Endothelial cell of umbilical vein (primary cell): ENCODE measurements around the gene PSMB7.

Source experiments
- CTCF ChIP-seq, 2 donors: IDR thresholded peaks; 1 replicate in 1 of 2; 2 replicates in 1 of 2; pipeline ENCODE4 v1.5.1; 2011; ENCODE audit warnings: low read length in 2 of 2, mild to moderate bottlenecking in 2 of 2, moderate library complexity in 2 of 2, control low read depth in 1 of 2, inconsistent platforms in 1 of 2, low read depth in 1 of 2; ENCODE audit not compliant: insufficient read depth in 1 of 2; ENCODE audit errors: extremely low read depth in 1 of 2
- MAX ChIP-seq: IDR thresholded peaks from 2 replicates; pipeline ENCODE4 v1.6.1; 2011; ENCODE audit not compliant: insufficient read depth, insufficient read length
- MYC ChIP-seq: IDR thresholded peaks from one replicate; pipeline ENCODE4 v1.6.1; 2011; ENCODE audit warnings: mild to moderate bottlenecking, low read depth, low read length
- POLR2A ChIP-seq: IDR thresholded peaks from 2 replicates; pipeline ENCODE4 v1.6.1; 2012; ENCODE audit warnings: low read depth, mild to moderate bottlenecking, control low read depth, low read length

GRCh38 chr9:124384846-124385245 lies 30.4 kb downstream of the PSMB7 start:
- TF ChIP-seq CTCF (IDR thresholded peaks at IDR 0.05; ENCODE audit: extremely low read depth in 1 of 2, insufficient read depth in 1 of 2, low read depth in 1 of 2, low read length in 2 of 2), result no peak
- no peak for TF ChIP-seq POLR2A
- no peak for TF ChIP-seq MYC
- TF ChIP-seq MAX, result no peak
